ENCODE measurements around the gene MFRP.

The MFRP gene

GRCh38 chr11:119344291-119345010, 2.1 kb downstream of the MFRP start:
- Histone ChIP-seq H3K36me3 (ENCODE audit: control insufficient read depth, insufficient read depth, low read length) (no peaks in the 10 kb centered on the region), H3K27me3 (ENCODE audit: control insufficient read depth, insufficient read depth, low read length) (no peaks in the 10 kb centered on the region), H3K9ac (no peak overlapping the region), H3K4me2 (ENCODE audit: low read length) (no peak overlapping the region), H3K9me3 (ENCODE audit: control insufficient read depth, low read length) (no peaks in the 10 kb centered on the region), H3K79me2 (no peaks in the 10 kb centered on the region), H3K27ac (no peak overlapping the region), H3K4me3 (ENCODE audit: low read depth, low read length) (no peak overlapping the region), H3K4me1 (no peaks in the 10 kb centered on the region), H2AFZ (no peak overlapping the region)
- TF ChIP-seq, protein P1, sequence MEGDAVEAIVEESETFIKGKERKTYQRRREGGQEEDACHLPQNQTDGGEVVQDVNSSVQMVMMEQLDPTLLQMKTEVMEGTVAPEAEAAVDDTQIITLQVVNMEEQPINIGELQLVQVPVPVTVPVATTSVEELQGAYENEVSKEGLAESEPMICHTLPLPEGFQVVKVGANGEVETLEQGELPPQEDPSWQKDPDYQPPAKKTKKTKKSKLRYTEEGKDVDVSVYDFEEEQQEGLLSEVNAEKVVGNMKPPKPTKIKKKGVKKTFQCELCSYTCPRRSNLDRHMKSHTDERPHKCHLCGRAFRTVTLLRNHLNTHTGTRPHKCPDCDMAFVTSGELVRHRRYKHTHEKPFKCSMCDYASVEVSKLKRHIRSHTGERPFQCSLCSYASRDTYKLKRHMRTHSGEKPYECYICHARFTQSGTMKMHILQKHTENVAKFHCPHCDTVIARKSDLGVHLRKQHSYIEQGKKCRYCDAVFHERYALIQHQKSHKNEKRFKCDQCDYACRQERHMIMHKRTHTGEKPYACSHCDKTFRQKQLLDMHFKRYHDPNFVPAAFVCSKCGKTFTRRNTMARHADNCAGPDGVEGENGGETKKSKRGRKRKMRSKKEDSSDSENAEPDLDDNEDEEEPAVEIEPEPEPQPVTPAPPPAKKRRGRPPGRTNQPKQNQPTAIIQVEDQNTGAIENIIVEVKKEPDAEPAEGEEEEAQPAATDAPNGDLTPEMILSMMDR (IDR thresholded peaks at IDR 0.05) = no peak

DNA sequence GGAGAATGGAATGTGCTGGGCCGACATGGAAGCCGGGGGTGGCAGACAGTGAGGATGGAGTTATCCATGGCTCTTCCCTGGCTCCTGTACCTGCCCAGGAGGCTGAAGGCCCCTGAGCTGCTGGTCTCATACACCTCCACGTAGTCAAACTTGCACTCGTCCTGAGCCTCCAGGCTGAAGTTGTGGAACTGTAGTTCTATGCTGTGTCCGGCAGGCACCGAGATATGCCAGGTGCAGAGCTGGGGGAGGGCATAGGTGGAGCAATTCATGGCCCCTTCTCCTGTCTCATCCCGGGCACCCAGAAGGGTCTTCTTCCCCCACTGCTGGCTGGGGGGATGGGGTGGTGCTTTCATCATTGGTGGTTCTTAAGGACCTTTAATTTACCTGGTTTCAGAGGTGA, 2.8 kb downstream of the MFRP start:
- H3K27ac ChIP-seq = no peak overlapping the region
- H3K4me1 ChIP-seq = no peaks in the 10 kb centered on the region
- H3K27me3 ChIP-seq (ENCODE audit: control insufficient read depth, insufficient read depth, low read length) = no peaks in the 10 kb centered on the region
- H2AFZ ChIP-seq = no peak overlapping the region
- H3K4me2 ChIP-seq (ENCODE audit: low read length) = no peak overlapping the region
- H3K79me2 ChIP-seq = no peaks in the 10 kb centered on the region
- TF ChIP-seq, protein P1 (IDR thresholded peaks at IDR 0.05) = no peak
- H3K9ac ChIP-seq = no peak overlapping the region
- H3K4me3 ChIP-seq (ENCODE audit: low read depth, low read length) = no peak overlapping the region
- H3K36me3 ChIP-seq (ENCODE audit: control insufficient read depth, insufficient read depth, low read length) = no peaks in the 10 kb centered on the region
- no peaks in the 10 kb centered on the region for H3K9me3 ChIP-seq (ENCODE audit: control insufficient read depth, low read length)

GRCh38 chr11:119342362-119343130, 4.0 kb downstream of the MFRP start:
- H3K4me2 ChIP-seq (ENCODE audit: low read length) = no peak overlapping the region
- H3K9me3 ChIP-seq (ENCODE audit: control insufficient read depth, low read length) = no peaks in the 10 kb centered on the region
- no peaks in the 10 kb centered on the region for H3K36me3 ChIP-seq (ENCODE audit: control insufficient read depth, insufficient read depth, low read length)
- H3K9ac ChIP-seq = no peak overlapping the region
- no peak overlapping the region for H3K4me3 ChIP-seq (ENCODE audit: low read depth, low read length)
- no peaks in the 10 kb centered on the region for H3K4me1 ChIP-seq
- TF ChIP-seq, protein P1 (IDR thresholded peaks at IDR 0.05) = no peak
- H3K27ac ChIP-seq = no peak overlapping the region
- H3K27me3 ChIP-seq (ENCODE audit: control insufficient read depth, insufficient read depth, low read length) = no peaks in the 10 kb centered on the region
- H3K79me2 ChIP-seq = no peaks in the 10 kb centered on the region
- H2AFZ ChIP-seq = no peak overlapping the region

GRCh38 chr11:119342023-119342300, 4.5 kb downstream of the MFRP start:
- no peaks in the 10 kb centered on the region for H3K36me3 ChIP-seq (ENCODE audit: control insufficient read depth, insufficient read depth, low read length)
- H3K4me1 ChIP-seq = no peaks in the 10 kb centered on the region
- no peak overlapping the region for H3K4me2 ChIP-seq (ENCODE audit: low read length)
- H2AFZ ChIP-seq = no peak overlapping the region
- no peak overlapping the region for H3K4me3 ChIP-seq (ENCODE audit: low read depth, low read length)
- no peaks in the 10 kb centered on the region for H3K27me3 ChIP-seq (ENCODE audit: control insufficient read depth, insufficient read depth, low read length)
- H3K79me2 ChIP-seq = no peaks in the 10 kb centered on the region
- H3K9me3 ChIP-seq (ENCODE audit: control insufficient read depth, low read length) = no peaks in the 10 kb centered on the region
- H3K9ac ChIP-seq = no peak overlapping the region
- TF ChIP-seq, protein P1 (IDR thresholded peaks at IDR 0.05) = no peak
- no peak overlapping the region for H3K27ac ChIP-seq

All from parathyroid adenoma (tissue), 2 donors.